SK-N-SH treated with all-trans-retinoic acid at 6 μM for 48 hours (cell line): Measurements from ENCODE around the gene GGA2.

Source experiments
- ATAC-seq: fragments of 200-7000 bp; cut with Tn5 transposase; 3 replicates; pipeline ENCODE4 v1.9.1; 2020; ENCODE audit warnings: mild to moderate bottlenecking, moderate library complexity
- ARNTL ChIP-seq: fragments of 450-650 bp; formaldehyde crosslinking; IDR thresholded peaks from 2 replicates; pipeline ENCODE4 v1.5.0; 2020; ENCODE audit warnings: low read depth, mild to moderate bottlenecking, moderate library complexity, borderline replicate concordance
- CSRNP3 ChIP-seq: fragments of 250-450 bp; sonication (Bioruptor Pico); IDR thresholded peaks from 2 replicates; pipeline ENCODE4 v1.5.1; 2021; ENCODE audit warnings: mild to moderate bottlenecking, moderate library complexity
- GLIS3 ChIP-seq: fragments of 250-450 bp; sonication (Bioruptor Pico); IDR thresholded peaks from 2 replicates; pipeline ENCODE4 v1.5.0; 2020; ENCODE audit warnings: mild to moderate bottlenecking, moderate library complexity
- OSR1 ChIP-seq: fragments of 250-450 bp; sonication (Bioruptor Pico); IDR thresholded peaks from 2 replicates; pipeline ENCODE4 v1.8.0; 2022; ENCODE audit warnings: moderate library complexity, mild to moderate bottlenecking, inconsistent platforms
- PATZ1 ChIP-seq: fragments of 250-450 bp; sonication (Bioruptor Pico); IDR thresholded peaks from 2 replicates; pipeline ENCODE4 v1.8.0; 2020; ENCODE audit warnings: mild to moderate bottlenecking, moderate library complexity, borderline replicate concordance
- PPARA ChIP-seq: fragments of 250-450 bp; sonication (Bioruptor Pico); IDR thresholded peaks from 2 replicates; pipeline ENCODE4 v1.5.0; 2020; ENCODE audit warnings: mild to moderate bottlenecking, borderline replicate concordance
- SNAI2 ChIP-seq: fragments of 250-450 bp; sonication (Bioruptor Pico); IDR thresholded peaks from 2 replicates; pipeline ENCODE4 v1.5.0; 2020; ENCODE audit warnings: mild to moderate bottlenecking, moderate library complexity
- TCF4 ChIP-seq: fragments of 250-450 bp; sonication (Bioruptor Pico); IDR thresholded peaks from 2 replicates; pipeline ENCODE4 v1.8.0; 2021; ENCODE audit warnings: mild to moderate bottlenecking, moderate library complexity, borderline replicate concordance
- TOX ChIP-seq: fragments of 250-450 bp; sonication (Bioruptor Pico); IDR thresholded peaks from 2 replicates; pipeline ENCODE4 v1.8.0; 2021; ENCODE audit warnings: mild to moderate bottlenecking, moderate library complexity, borderline replicate concordance
- TSHZ2 ChIP-seq: fragments of 250-450 bp; sonication (Bioruptor Pico); IDR thresholded peaks from 2 replicates; pipeline ENCODE4 v1.5.0; 2020; ENCODE audit warnings: mild to moderate bottlenecking, moderate library complexity
- ZC3H10 ChIP-seq: fragments of 250-450 bp; sonication (Bioruptor Pico); IDR thresholded peaks from 2 replicates; pipeline ENCODE4 v1.5.1; 2021; ENCODE audit warnings: mild to moderate bottlenecking, moderate library complexity
- ZFP3 ChIP-seq: fragments of 250-450 bp; sonication (Bioruptor Pico); IDR thresholded peaks from 2 replicates; pipeline ENCODE4 v1.5.0; 2020; ENCODE audit warnings: mild to moderate bottlenecking, moderate library complexity
- ZFP30 ChIP-seq: fragments of 450-650 bp; formaldehyde crosslinking; IDR thresholded peaks from 2 replicates; pipeline ENCODE4 v1.5.0; 2022; ENCODE audit warnings: mild to moderate bottlenecking, moderate library complexity
- ZNF565 ChIP-seq: fragments of 450-650 bp; formaldehyde crosslinking; conservative IDR thresholded peaks from 2 replicates; pipeline ENCODE4 v1.5.0; 2020; ENCODE audit warnings: low read depth, mild to moderate bottlenecking, moderate library complexity
- ZNF70 ChIP-seq: fragments of 450-650 bp; formaldehyde crosslinking; IDR thresholded peaks from 2 replicates; pipeline ENCODE4 v1.5.0; 2020; ENCODE audit warnings: mild to moderate bottlenecking, moderate library complexity
- TF ChIP-seq, protein P1 (sequence below): fragments of 250-450 bp; sonication (Bioruptor Pico); IDR thresholded peaks from 2 replicates; pipeline ENCODE4 v1.8.0; 2021; ENCODE audit warnings: low read depth, mild to moderate bottlenecking, moderate library complexity, borderline replicate concordance
- TF ChIP-seq, protein P2 (sequence below): fragments of 250-450 bp; sonication (Bioruptor Pico); IDR thresholded peaks from 2 replicates; pipeline ENCODE4 v1.5.1; 2020; ENCODE audit warnings: low read depth, mild to moderate bottlenecking, moderate library complexity

Gene GGA2

DNA sequence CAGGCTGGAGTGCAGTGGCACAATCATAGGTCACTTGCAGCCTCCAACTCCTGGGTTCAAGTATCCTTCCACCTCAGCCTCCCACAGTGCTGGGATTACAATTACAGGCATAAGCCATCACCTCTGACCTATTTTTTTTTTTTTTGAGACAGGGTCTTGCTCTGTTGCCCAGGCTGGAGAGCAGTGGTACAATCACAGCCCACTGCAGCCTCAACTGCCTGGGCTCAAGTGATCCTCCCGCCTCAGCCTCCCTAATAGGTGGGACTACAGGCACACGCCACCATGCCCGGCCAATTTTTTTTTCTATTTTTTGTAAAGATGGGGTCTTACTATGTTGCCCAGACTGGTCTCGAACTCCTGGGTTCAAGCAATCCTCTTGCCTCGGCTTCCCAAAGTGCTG is 5.6 kb upstream of the GGA2 start (continued):
- TF ChIP-seq ZNF565 (no peak), OSR1 (CRISPR knock-in tag) (no peak), SNAI2 (CRISPR knock-in tag) (no peak), ZFP3 (CRISPR knock-in tag) (no peak), GLIS3 (CRISPR knock-in tag) (no peak)

DNA sequence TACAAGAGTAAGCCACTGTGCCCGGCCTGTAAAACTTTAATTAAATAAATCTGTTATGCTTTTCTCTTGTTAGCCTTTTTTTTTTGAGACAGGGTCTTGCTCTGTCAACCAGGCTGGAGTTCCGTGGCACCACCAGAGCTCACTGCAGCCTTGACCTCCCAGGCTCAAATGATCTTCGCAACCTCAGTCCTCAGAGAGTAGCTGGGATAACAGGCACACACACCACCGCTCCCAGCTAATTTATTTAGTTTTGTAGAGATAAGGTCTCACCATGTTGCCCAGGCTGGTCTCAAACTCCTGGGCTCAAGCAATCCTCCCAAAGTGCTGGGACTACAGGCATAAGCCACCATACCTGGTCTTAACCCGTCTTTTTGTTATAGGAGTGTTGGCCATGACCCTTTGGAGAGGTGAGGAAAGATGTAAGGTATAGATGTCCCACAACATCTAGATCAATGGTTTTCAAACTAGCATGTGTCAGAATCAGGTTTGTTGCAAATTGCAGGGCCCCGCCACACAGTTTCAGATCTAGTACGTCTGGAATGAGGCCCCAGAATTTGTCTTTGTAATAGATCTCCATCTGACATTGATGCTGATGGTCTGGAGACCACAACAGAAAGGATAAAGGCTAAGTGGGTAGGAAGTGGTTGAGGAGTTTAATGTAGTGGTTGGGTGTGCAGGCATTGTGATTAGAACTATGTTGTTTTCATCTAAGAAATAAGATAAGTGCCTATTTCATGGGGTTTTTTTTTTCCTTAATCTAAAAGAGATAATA is 4.3 kb upstream of the GGA2 start:
- TF ChIP-seq OSR1 (CRISPR knock-in tag), result no peak
- no peak for TF ChIP-seq TCF4 (CRISPR knock-in tag)
- TF ChIP-seq, protein P1, sequence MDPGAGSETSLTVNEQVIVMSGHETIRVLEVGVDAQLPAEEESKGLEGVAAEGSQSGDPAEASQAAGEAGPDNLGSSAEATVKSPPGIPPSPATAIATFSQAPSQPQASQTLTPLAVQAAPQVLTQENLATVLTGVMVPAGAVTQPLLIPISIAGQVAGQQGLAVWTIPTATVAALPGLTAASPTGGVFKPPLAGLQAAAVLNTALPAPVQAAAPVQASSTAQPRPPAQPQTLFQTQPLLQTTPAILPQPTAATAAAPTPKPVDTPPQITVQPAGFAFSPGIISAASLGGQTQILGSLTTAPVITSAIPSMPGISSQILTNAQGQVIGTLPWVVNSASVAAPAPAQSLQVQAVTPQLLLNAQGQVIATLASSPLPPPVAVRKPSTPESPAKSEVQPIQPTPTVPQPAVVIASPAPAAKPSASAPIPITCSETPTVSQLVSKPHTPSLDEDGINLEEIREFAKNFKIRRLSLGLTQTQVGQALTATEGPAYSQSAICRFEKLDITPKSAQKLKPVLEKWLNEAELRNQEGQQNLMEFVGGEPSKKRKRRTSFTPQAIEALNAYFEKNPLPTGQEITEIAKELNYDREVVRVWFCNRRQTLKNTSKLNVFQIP (CRISPR knock-in tag), result no peak
- TF ChIP-seq ZFP3 (CRISPR knock-in tag), result no peak
- TF ChIP-seq ZFP30 (CRISPR knock-in tag), result no peak
- TF ChIP-seq ZC3H10, result no peak
- TF ChIP-seq, protein P2, sequence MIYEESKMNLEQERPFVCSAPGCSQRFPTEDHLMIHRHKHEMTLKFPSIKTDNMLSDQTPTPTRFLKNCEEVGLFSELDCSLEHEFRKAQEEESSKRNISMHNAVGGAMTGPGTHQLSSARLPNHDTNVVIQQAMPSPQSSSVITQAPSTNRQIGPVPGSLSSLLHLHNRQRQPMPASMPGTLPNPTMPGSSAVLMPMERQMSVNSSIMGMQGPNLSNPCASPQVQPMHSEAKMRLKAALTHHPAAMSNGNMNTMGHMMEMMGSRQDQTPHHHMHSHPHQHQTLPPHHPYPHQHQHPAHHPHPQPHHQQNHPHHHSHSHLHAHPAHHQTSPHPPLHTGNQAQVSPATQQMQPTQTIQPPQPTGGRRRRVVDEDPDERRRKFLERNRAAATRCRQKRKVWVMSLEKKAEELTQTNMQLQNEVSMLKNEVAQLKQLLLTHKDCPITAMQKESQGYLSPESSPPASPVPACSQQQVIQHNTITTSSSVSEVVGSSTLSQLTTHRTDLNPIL (CRISPR knock-in tag), result no peak
- TF ChIP-seq ARNTL (CRISPR knock-in tag), result no peak
- no peak for TF ChIP-seq ZNF565
- ATAC-seq, result no peak

GRCh38 chr16:23512168-23512695 is 1.9 kb upstream of the GGA2 start:
- ATAC-seq, result no peak

More at GRCh38 chr16:23512168-23512695, 1.9 kb upstream of the GGA2 start:
- TF ChIP-seq TOX (CRISPR knock-in tag) (no peak), TSHZ2 (no peak), OSR1 (CRISPR knock-in tag) (no peak), ZNF70 (CRISPR knock-in tag) (no peak), ARNTL (CRISPR knock-in tag) (no peak), CSRNP3 (no peak), PATZ1 (CRISPR knock-in tag) (no peak), SNAI2 (CRISPR knock-in tag) (no peak), ZC3H10 (no peak), PPARA (CRISPR knock-in tag) (no peak)
- TF ChIP-seq, protein P1 (CRISPR knock-in tag), result no peak
